Osteoblast (primary cell): ENCODE results near the gene NTHL1. TPM values are rescaled to one million over a fixed set of nuclear protein-coding genes. Genes with fewer than 3 reads are reported as not detected.

Experiments
- DNase-seq: peaks from one replicate; pipeline ENCODE4 v3.0.0; 2011; ENCODE audit warnings: low spot score, mixed read lengths; ENCODE audit not compliant: insufficient read length; ENCODE audit errors: missing footprints
- H2AFZ ChIP-seq: 2 replicates; pipeline ENCODE4 v1.6.0; 2011; ENCODE audit warnings: mild to moderate bottlenecking, low read length
- H3K27ac ChIP-seq: 2 replicates; pipeline ENCODE4 v1.5.1; 2011; ENCODE audit warnings: mild to moderate bottlenecking, low read depth, low read length, moderate library complexity
- H3K27me3 ChIP-seq: 2 replicates; pipeline ENCODE4 v1.6.0; 2012; ENCODE audit warnings: mild to moderate bottlenecking, control low read depth, inconsistent platforms, low read length, moderate library complexity; ENCODE audit not compliant: insufficient read depth
- H3K36me3 ChIP-seq: 2 replicates; pipeline ENCODE4 v1.5.1; 2011; ENCODE audit warnings: mild to moderate bottlenecking, low read length, control low read depth, moderate library complexity; ENCODE audit not compliant: insufficient read depth
- H3K4me1 ChIP-seq: 2 replicates; pipeline ENCODE4 v1.5.1; 2011; ENCODE audit warnings: mild to moderate bottlenecking, low read length, control low read depth, moderate library complexity; ENCODE audit not compliant: insufficient read depth
- H3K4me2 ChIP-seq: 2 replicates; pipeline ENCODE4 v1.6.0; 2011; ENCODE audit warnings: mild to moderate bottlenecking, low read length; ENCODE audit not compliant: insufficient read depth
- H3K4me3 ChIP-seq: fragments of 200-600 bp; sonication (generic); 3 replicates; pipeline ENCODE4 v1.5.1; 2012; ENCODE audit warnings: mild to moderate bottlenecking, low read length, inconsistent platforms; ENCODE audit not compliant: insufficient read depth
- H3K79me2 ChIP-seq: 2 replicates; pipeline ENCODE4 v1.6.0; 2012; ENCODE audit warnings: mild to moderate bottlenecking, low read length, control low read depth, inconsistent platforms; ENCODE audit not compliant: insufficient read depth
- H3K9me3 ChIP-seq: 2 replicates; pipeline ENCODE4 v1.5.1; 2011; ENCODE audit warnings: low read depth, low read length, control low read depth
- H4K20me1 ChIP-seq: 2 replicates; pipeline ENCODE4 v1.6.0; 2012; ENCODE audit warnings: mild to moderate bottlenecking, low read length, control low read depth; ENCODE audit not compliant: insufficient read depth
- total RNA-seq: library from RNA; depleted of rRNA; stranded (reverse); fragments of >200 nt; gene quantifications from 2 replicates; pipeline ENCODE4 v1.2.3, GENCODE V29; 2012
- TF ChIP-seq, protein P1 (sequence below): IDR thresholded peaks from 2 replicates; pipeline ENCODE4 v1.5.1; 2011; ENCODE audit warnings: mild to moderate bottlenecking, low read depth, low read length, moderate library complexity; ENCODE audit errors: extremely low read depth

The NTHL1 gene
- total RNA-seq, 1 donor = 22.8 TPM

DNA sequence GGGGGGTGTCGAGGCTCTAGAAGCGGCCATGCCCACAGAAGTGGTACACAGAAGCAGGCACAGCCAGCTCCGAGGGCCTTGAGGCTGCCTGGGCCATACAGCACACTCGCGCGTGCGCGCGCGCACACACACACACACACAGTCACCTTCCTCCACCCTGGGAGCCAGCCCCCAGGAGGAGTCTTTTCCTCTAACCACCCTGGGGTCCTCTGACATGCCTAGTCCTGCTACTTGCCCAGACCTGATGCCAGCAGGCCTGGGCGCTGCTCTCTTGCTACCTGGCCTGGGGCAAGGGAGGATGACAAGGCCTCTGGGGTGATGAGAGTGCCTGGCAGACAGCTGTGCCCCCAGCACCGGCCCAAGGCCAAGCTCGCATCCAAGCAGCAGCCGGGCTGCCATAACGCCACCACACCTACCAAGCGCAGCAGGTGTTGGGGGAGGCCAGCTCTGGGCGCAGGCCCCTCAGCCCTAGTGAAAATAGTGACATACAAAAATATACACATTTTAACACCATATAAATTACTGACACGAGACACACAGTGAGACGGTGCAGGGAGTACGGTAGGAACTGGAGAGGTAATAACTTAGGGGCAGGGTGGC is 41.2 kb upstream of the NTHL1 start:
- H4K20me1 ChIP-seq = peaks cover 28% of the 10 kb centered on the region
- peaks cover 69% of the 10 kb centered on the region for H3K36me3 ChIP-seq
- TF ChIP-seq, protein P1, sequence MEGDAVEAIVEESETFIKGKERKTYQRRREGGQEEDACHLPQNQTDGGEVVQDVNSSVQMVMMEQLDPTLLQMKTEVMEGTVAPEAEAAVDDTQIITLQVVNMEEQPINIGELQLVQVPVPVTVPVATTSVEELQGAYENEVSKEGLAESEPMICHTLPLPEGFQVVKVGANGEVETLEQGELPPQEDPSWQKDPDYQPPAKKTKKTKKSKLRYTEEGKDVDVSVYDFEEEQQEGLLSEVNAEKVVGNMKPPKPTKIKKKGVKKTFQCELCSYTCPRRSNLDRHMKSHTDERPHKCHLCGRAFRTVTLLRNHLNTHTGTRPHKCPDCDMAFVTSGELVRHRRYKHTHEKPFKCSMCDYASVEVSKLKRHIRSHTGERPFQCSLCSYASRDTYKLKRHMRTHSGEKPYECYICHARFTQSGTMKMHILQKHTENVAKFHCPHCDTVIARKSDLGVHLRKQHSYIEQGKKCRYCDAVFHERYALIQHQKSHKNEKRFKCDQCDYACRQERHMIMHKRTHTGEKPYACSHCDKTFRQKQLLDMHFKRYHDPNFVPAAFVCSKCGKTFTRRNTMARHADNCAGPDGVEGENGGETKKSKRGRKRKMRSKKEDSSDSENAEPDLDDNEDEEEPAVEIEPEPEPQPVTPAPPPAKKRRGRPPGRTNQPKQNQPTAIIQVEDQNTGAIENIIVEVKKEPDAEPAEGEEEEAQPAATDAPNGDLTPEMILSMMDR = no peak
- H3K27ac ChIP-seq = no peak overlapping the region
- no peaks in the 10 kb centered on the region for H3K4me1 ChIP-seq
- no peaks in the 10 kb centered on the region for H3K79me2 ChIP-seq
- no peaks in the 10 kb centered on the region for H3K27me3 ChIP-seq
- no peak overlapping the region for H3K4me2 ChIP-seq
- no peaks in the 10 kb centered on the region for H3K9me3 ChIP-seq
- DNase-seq = no peak
- no peak overlapping the region for H3K4me3 ChIP-seq
- no peak overlapping the region for H2AFZ ChIP-seq

DNA sequence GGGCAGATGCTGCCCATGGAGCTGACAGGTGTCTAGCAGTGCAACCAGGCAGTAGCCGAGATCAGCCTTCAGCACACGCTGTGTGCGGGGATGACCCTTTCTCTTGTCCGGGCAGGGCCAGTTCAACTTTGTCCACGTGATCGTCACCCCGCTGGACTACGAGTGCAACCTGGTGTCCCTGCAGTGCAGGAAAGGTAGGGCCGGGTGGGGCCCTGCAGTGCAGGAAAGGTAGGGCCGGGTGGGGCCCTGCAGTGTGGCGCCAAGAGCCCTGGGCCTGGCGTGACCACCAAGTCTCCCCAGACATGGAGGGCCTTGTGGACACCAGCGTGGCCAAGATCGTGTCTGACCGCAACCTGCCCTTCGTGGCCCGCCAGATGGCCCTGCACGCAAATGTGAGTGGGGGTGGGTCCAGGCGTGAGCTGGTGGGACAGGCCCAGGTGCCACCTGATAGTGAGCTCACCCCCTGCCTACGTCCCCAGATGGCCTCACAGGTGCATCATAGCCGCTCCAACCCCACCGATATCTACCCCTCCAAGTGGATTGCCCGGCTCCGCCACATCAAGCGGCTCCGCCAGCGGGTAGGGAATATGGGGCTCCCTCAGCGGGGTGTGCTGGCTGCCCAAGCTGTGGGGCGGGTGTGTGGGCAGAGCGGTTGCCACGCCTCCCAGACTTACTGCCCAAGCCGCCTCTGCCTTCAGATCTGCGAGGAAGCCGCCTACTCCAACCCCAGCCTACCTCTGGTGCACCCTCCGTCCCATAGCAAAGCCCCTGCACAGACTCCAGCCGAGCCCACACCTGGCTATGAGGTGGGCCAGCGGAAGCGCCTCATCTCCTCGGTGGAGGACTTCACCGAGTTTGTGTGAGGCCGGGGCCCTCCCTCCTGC is 40.4 kb upstream of the NTHL1 start:
- H3K27ac ChIP-seq = no peak overlapping the region
- no peak overlapping the region for H3K4me2 ChIP-seq
- H3K27me3 ChIP-seq = no peaks in the 10 kb centered on the region
- peaks cover 61% of the 10 kb centered on the region for H3K36me3 ChIP-seq
- TF ChIP-seq, protein P1 = no peak
- peak; percentile 93 for DNase-seq
- H3K4me1 ChIP-seq = no peaks in the 10 kb centered on the region
- H3K4me3 ChIP-seq = no peak overlapping the region
- H3K79me2 ChIP-seq = no peaks in the 10 kb centered on the region
- no peaks in the 10 kb centered on the region for H3K9me3 ChIP-seq
- peaks cover 28% of the 10 kb centered on the region for H4K20me1 ChIP-seq
- H2AFZ ChIP-seq = no peak overlapping the region

DNA sequence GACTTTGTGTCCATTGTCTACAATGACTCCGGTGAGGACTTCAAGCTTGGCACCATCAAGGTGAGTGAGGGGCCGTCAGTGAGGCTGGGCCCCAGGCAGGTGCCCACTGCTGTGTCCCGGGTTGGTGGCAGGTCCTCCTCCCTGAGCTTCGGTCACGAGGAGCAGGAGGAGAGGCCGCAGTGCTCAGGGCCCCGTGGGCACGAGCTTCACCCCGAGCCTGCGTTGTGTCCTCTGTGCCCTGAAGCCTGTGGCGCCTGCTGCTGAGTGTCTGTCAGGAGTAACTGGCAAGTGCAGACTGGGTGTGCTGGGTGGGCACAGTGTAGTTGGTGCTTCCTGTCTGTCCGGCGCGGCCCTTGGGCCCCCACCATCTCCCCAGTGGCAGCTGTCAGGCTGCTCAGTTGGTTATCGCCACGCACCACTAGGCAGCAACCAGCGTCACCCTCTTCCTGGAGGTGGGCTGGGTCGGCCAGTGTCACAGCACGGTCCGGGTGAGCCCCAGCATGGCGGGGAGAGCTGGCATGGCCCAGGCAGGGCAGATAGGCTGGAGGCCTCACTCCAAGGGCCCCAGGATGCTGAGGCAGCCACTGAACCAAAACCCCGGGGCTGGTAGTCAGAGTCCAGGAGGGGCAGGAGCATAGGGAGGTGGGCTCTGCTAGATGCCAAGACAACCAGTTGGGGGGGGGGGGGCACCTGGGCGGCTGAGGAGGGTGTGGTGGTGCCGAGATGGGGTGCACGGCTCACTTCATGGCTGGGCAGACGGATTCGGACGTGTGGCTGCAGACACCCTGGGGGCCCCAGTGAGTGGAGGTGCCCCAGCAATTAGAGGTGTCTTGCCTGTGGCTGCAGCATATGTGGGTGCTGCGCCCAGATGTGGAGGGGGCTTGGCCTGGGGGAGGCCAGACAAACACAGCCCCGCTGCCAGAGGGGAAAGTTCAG is 39.4 kb upstream of the NTHL1 start:
- Histone ChIP-seq H2AFZ (no peak overlapping the region), H4K20me1 (peaks cover 24% of the 10 kb centered on the region), H3K27me3 (no peaks in the 10 kb centered on the region), H3K27ac (no peak overlapping the region), H3K4me2 (no peak overlapping the region), H3K9me3 (no peaks in the 10 kb centered on the region), H3K36me3 (peaks cover 57% of the 10 kb centered on the region), H3K4me3 (no peak overlapping the region), H3K79me2 (no peaks in the 10 kb centered on the region), H3K4me1 (no peaks in the 10 kb centered on the region)
- DNase-seq = peak; percentile 92
- TF ChIP-seq, protein P1 = no peak
